Measurements from ENCODE around the gene NPTXR.

NPTXR gene

DNA sequence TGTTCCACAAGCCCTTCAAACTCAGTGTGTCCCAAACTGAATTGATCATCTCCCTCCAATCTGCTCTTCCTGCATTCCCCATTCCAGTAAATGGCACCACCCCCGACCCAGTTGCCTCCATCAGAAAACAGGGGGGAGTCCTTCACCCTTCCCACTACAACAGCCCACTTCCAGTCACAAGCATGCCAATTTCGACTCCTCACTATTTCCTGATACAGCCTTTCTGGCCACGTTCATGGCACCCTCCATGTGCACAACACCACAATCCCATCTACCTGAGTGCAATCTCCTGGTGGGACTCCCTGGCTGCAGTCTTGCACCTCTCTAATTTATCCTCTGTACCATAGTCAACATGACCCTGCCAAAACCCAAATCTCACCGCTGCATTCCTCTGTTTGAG is 48.3 kb downstream of the NPTXR start:
- DNase-seq (no peak), ATAC-seq (no peak)

DNA sequence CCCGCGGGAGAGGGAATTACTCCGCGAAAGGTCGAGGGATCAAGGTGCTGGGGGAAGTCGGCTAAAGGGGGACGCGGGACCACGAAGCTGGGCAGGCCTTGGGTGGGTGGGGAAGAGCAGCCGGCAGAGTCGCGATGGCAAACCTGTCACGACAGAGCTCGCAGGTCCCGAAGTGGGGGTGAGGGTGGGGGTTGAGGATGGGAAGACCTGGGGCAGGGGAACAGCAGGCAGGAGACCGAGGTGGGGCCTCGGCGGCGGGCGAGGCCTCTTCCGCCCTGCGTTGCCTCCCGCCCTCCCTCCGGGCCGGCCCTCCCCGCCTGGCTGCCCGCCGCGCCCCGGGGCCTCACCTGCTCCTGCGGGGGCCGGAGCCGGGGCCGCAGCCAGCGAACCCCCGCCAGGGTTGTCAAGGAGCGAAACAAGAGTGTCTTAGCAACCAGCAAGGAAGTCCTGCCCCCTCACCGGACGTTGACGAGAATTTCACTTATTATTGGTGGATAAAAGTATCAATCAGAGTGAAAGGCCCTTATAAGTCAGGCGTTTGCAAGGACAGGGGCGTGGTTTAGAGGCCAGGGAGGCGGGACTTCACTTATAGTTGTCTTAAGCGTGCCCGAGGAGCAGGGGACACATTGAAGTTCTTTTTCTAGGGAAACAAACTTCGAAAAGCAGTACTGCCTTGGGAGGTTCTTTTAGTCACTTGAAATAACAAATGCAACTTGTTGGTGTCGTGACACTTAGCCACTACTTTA is 49.9 kb downstream of the NPTXR start, which contains the start of gene DNAL4:
Gene DNAL4 (minus strand): TSS at position 423 of the 746 bp plus-strand sequence. CDS start 11,412 bp downstream, outside the sequence.
- DNase-seq = peak; percentile 91
- peak; percentile 96 for ATAC-seq

DNA sequence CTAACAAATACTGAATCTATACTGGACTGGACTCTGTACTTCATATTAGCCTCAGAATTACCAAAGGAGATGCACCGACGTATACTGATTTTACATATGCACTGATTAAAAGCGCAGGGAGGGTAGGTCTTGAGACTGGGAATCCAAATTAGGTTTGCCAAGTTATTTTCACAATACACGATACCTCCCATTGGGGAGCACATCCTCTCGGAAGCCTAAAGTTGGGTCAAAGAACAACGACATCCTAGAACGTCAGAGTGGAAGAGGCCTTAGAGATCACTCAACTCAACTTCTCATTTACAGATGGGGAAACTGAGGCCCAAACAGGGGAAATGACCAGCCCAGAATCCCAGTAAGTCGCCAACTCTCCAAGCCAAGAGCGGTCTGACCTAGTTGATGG is 50.5 kb downstream of the NPTXR start:
- DNase-seq (no peak), ATAC-seq (no peak)

DNA sequence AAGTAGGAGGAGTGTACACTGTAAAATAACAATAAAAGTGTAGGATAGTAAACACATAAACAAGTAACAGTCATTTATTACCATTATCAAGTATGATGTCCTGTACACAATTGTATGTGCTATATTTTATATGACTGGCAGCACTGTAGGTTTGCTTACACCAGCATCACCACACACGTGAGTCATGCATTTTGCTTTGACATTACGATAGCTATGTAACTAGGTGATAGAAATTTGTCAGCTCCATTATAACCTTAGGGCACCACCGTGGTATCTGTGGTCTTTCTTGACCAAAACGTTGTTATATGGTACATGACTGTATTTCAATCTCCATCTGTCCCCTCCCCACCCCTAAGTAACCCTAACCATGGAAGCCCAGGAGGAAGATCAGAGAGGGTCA is 51.0 kb downstream of the NPTXR start:
- DNase-seq = no peak
- peak; percentile 47 for ATAC-seq

DNA sequence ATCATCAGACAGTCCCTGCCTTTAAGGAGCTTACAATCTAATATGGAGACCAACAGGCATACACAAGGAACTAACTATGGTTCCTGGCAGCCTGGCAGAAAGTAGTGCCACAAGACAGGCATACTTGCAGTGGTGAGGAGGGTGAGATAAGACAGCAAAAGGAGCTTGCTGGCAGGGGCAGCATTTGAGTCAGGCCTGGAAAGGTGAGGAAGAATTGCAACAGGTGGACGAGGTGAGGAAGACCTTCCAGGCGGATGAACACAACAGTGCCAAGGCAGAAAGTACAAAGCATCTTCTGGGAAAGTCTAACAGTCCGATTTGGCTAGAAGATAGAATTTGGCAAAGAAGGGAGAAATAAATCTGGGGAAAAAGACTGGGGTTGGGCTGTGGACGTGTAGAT is 54.2 kb downstream of the NPTXR start:
- no peak for ATAC-seq
- DNase-seq = no peak

DNA sequence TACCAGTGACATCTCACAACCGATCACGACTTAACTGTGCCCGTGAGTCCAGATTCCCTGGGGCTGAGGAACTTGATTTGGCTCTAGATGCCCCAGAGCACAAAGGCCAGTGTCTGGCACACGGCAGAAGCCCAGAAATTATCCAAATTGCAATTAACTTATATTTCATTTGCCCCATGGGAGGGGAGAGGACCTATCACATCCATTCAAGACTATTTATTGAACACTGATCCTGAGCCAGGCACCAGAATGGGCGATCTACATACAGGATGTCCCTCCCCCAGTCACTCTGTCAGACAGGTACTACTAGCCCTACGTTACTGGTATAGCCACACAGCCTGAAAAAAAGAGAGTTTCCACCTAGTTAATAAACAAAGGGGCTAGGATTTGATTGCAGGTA is 55.0 kb downstream of the NPTXR start:
- DNase-seq (no peak), ATAC-seq (no peak)

DNA sequence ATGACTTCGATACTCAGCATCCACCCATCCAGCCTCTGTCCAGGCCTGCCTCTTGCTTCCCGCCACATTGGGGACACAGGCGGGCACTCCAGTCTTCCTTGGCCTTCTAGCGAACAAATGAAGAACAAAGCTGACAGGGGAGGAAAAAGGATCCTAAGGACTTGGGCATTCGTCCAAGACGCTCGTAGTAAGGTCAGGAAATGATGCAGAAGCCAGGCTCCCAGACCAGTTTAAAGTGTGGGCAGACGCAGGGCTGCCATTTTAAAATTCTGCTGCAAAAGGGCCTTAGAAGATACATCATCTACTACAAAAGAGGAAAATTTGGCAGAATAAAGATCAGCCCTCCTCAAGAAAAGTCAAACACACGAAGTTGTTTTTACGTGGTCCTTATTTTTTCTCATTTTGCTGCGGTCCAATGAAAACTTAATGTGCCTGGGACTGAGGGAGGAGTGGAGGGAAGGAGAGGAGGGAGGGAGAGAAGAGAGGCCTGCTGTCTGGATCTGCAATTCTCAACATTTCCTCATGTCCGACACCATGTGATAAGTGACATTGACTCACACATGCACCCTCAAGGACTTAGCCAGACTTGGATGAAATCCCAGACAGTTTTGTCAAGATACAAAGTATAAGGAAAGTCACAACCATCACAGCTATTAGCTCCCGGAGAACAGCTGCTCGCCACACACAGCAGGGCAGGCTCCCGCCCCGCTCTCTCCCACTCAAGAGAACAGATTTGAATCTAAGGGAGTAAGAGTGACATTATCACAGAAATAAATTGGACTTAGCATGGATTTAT is 55.6 kb downstream of the NPTXR start:
- no peak for ATAC-seq
- no peak for DNase-seq

DNA sequence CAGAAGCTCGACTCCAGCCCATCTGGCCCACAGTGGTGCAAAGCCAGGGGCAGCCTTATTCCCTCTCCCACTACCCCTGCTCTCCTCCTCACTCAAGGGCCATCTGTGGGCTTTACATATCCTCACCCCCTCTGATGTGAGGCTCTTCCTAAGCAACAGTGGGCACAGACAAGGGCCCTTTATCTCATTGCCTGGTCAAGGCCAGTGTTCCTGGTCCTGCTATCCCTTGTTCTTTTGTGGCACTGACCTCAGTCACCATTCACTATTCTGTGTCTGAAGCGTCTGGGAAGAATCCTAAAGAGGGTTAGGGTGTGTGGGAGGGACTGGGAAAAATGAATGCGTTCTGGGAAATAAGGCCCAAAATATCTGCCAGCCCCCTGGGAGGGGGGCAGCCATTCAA is 57.2 kb downstream of the NPTXR start:
- ATAC-seq = no peak
- DNase-seq = no peak

DNA sequence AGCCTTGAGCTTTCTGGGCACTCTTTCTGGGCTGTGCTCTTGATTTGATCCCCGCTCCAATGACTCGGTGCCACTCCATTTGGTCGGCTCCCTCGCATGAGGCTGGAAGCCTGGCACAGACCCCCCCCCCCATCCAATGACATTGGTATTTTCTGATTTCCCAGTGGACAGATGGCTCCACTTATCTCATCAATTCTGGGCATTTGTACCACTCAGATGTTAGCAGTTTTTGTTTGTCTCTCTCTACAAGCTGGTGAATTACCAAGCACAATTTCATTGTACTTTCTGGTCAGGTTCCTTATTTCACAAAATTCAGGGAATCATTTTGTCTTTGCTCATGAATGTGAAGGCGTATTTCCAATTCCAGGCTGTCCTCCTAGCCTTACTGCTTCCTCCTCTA is 59.0 kb downstream of the NPTXR start:
- ATAC-seq = no peak
- no peak for DNase-seq

DNA sequence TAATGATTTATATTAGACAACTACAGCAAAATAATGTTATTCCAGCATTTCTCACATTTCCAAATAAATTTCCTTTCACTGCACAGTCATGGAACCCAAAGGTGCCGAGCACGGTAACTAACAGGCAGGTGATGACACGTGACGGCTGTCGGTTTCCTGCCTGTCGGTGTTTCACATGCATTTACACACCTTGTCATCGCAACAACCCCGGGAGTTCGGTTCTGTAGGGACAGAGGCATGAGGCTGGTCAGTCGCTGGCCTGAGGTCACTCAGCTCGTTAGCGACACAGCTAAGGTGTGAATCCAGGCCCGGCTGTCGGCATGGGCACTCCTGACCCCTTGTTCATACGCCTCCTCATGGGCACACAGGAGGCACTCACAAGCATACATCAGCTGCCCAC is 59.8 kb downstream of the NPTXR start:
- DNase-seq = no peak
- no peak for ATAC-seq

DNA sequence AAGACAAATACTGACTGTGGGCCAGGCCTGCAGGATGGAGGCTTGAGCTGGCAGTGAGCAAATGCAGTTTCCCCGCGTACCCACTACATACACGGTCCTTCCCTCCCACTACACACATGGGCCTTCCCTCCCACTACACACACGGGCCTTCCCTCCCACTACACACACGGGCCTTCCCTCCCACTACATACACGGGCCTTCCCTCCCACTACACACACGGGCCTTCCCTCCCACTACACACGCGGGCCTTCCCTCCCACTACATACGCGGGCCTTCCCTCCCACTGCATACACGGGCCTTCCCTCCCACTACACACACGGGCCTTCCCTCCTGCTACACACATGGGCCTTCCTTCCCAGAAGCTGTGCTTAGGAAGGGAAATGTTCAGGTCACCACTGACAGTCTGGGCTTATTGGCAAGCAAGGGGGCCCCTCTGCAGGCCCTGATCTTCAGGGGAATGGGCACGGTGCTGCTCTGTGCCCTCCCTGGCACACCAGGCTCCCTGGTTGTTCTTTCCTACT is 60.7 kb downstream of the NPTXR start:
- DNase-seq = no peak
- ATAC-seq = no peak

DNA sequence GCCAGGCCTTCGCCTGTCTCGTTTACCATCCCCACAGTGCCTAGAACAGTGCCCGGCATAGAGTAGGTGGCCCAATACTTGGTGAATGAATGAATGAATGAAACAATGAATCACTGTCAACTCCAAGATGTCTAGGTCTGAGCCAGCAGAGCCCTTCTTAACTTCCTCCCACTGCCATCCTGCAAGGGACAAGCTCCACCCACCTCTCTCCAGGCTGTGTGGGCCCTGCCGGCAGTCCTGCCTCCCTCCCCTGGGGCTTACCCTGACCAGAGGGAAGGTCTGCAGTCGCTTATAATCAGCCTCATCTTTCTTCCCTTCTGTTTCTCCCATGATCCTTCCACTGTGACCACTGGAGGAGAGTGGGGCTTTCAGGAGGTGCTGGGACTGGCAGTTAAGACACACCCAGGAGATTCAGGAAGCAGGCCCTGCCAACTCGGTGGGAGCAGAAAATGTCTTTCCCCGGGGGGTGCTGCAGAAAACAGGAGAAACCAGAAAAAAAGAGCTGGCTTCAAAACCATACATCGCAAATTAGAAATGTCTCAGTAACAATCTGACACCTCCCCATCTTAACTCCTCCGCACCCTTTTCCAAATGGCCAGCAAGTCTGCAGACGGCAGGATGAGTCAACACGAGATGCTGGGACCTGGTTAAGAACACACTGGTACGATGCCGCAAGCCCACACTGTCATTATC is 61.3 kb downstream of the NPTXR start:
- DNase-seq = no peak
- ATAC-seq = peak; percentile 37

DNA sequence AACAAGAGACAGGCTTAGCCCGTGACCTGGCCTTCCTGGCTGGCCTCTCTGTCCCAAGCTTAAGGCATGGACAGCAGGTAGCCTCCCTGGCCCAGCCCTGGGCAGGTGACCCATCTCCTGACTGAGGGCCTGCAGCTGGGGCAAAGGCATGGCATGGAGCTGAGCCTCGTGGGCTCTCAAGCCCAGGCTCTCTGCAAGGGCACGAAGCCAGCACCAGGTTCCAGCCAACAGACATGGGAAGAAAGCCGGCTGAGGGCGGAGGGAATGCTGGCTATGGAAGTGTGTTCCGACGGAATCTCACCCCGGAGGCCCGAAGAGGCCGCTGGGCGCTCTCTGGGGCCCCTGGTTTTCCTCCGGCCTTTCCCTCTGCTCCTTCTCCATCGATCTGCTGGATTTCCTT is 62.8 kb downstream of the NPTXR start:
- DNase-seq (no peak), ATAC-seq (no peak)

DNA sequence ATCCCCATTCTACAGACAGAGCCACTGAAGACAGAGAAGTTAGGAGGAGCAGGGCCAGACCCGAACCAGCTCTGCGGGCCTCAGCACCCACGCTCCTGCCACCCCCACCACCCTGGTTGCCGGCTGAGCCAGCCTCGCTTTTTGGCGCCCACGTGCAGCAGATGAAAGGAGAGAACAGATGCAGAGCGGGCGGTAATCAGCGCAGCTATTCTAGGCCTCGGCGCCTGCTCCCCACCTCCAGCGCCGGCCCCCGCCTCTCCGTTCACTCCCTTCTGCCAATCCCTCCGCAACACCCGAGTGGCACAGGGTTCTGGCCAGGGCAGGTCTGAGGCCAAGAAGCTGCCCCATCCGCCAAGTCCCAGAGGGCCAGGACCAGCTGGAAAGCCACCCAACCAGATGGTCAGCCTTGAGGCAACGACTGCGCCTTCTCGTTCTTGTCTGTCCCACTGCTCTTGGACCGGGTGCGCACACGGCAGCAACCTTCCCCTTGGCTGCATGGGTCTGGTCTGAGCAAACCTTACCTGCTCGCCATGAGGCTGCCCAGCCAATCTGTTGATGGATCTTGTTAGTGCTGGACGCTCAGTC is 66.6 kb downstream of the NPTXR start:
- ATAC-seq = no peak
- no peak for DNase-seq

DNA sequence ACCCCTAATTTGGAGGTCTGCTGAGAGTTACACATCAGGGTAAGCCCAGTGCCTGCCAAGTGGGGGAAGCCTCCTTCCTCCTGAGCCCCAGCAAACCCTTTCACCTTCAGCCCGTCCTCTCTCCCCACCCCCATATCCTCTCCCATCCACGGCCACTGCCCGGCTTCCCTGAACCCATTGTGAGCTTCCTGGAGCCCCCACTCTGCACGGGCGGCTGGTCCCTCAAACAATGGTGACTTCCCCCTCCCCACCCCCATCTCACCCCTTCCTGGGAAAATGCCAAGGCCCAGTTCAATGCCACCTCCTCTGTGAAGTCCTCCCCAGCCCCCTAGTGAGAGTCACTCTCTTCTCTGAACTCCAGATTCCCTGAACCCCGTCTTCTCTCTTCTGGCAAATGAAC is 67.7 kb downstream of the NPTXR start:
- DNase-seq (no peak), ATAC-seq (no peak)

DNA sequence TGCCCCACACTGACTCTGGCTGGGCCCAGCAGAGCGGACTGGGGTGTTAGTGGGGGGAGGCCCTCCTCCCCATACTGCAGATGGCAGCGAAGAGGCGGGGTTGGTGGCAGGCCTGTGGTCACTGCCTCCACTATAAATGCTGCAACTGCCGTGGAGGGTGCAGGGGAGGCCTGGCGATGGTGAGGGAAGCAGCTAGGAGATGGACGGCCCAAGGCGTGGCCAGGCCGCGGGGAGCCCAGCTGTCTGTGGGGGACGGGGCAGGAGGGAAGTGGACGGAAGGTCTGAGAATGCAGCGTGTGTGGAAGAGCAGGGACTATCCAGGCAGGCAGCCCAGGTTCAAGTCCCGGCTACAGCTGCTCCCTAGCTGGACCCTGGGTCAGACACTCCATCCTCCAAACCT is 68.2 kb downstream of the NPTXR start:
- no peak for DNase-seq
- no peak for ATAC-seq

DNA sequence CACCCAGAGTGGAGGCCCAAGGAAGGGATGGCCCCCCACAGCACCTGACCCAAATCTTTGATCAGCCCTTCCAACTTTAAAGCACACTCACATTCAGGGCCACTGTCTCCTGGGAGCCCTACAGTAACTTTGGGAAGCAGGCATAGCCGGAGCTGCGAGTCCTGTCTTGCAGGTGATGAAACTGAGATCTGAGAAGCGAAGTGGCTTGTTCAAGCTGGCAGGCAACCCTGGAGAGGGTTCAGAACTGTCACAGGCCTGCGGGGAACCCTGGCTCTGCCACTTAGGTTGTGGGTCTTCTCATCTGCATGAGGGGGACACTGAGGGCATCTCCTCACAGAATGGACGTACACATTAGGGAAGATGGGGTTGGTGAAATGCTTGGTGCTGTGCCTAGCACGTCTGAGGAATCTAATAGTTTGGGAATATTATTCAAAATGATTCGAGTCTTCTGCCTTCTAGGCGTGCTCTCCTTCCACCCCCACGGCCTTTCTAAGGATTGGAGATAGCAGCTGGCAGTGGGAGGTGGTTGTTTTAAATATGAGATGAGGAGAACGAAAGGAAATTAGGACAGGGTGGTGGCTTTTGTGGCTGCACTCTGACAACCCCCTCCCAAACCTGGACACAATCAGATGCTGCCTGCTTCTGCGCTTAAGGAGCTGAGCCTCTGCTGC is 69.2 kb downstream of the NPTXR start:
- ATAC-seq (no peak), DNase-seq (no peak)

DNA sequence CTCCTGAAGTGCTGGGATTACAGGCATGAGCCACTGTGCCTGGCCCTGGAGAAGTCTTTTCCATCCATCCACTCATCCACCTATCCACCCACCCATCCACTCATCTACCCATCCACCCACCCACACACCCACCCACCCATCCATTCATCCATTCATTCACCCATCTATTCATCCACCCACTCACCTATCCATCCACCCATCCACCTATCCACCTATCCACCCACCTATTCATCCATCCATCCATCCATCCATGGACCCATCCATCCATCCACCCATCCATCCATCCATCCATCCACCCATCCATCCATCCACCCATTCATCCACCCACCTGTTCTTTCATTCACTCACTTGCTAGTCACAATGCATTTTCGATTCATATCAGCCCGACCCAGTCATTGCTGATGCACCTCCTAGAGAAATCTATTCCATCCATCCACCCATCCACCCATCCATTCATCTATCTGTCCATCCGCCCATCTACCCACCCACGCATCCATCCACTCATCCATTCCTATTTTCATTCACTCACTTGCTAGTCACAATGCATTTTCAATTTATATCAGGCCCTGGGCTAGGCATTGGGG is 70.4 kb downstream of the NPTXR start:
- DNase-seq (no peak), ATAC-seq (no peak)

DNA sequence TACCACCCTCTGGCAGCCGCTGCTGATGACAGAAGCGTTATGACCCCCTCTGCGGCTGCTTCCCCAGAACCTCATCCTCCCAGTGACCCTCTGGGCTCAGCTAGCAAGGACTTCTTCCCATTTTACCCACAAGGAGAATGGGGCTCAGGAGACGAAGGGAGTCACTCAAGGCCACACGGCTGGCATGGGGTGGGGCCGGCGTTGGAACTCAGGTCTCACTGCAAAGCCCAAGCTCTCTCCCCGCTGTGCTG is 71.3 kb downstream of the NPTXR start:
- DNase-seq (no peak), ATAC-seq (no peak)

DNA sequence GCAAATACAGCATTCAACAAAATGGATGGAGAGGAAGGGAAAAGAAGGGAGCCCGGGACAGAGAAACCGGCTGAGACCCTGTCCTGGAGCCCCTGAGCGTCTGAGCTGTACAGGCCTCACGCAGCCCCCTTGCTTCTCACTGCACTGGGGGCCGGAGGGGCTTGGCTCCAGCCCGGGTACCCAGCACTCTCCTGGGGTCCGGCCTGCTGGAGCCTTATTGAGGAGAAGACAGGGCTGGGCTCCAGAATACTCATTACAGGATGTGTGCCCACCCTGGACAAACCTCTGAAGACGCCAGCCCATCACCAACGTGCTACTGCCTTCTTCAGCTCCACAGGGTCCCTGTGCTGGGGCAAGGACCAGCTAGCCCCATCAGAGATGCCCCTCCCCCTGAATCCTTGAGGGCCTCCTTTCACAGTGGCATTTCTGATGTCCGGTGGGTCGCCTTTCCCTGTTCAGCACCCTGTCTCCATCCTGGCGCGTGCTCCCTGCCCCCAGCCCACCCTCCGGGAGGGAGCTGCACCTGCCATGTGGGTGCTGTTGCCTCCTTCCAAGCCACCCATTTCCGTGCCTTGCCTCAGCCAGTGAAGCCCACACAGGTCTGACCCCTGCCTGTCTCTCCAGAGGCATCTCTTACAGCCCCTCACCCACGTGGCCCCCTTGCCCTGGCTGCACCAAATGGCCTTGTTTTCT is 73.4 kb downstream of the NPTXR start:
- ATAC-seq = no peak
- no peak for DNase-seq
